Heart right ventricle (tissue), 16 donors: ENCODE measurements around the gene LARP7. TPM values are rescaled to one million over a fixed set of nuclear protein-coding genes. Genes with fewer than 3 reads are reported as not detected.

ENCODE experiments used
- ATAC-seq, 8 donors: fragments of 200-7000 bp; cut with Tn5 transposase; one replicate each; pipeline ENCODE4 v1.9.1; 2020; ENCODE audit warnings: mild to moderate bottlenecking in 8 of 8, moderate library complexity in 8 of 8, moderate number of reproducible peaks in 1 of 8
- DNase-seq, 2 donors: peaks; one replicate each; pipeline ENCODE4 v3.0.0-alpha.2; 2020
- H3K27ac ChIP-seq, 10 donors: fragments of 200-600 bp; sonication (generic) in 2 of 10; one replicate each; pipeline versions ENCODE4 v1.5.0 to v1.8.0; 2020 to 2022; ENCODE audit warnings: mild to moderate bottlenecking in 3 of 10
- H3K27me3 ChIP-seq, 7 donors: fragments of 200-600 bp; one replicate each; pipeline ENCODE4 v1.8.0; 2021 to 2022; ENCODE audit warnings: mild to moderate bottlenecking in 2 of 7
- H3K36me3 ChIP-seq, 9 donors: fragments of 200-600 bp; sonication (generic) in 1 of 9; one replicate each; pipeline versions ENCODE4 v1.5.0 to v1.8.0; 2020 to 2022; ENCODE audit warnings: mild to moderate bottlenecking in 2 of 9
- H3K4me1 ChIP-seq, 9 donors: fragments of 200-600 bp; sonication (generic) in 1 of 9; one replicate each; pipeline versions ENCODE4 v1.5.0 to v1.8.0; 2020 to 2022; ENCODE audit warnings: mild to moderate bottlenecking in 4 of 9
- H3K4me3 ChIP-seq, 10 donors: fragments of 200-600 bp; sonication (generic) in 2 of 10; one replicate each; pipeline versions ENCODE4 v1.5.0 to v1.8.0; 2020 to 2022; ENCODE audit warnings: mild to moderate bottlenecking in 7 of 10, moderate library complexity in 2 of 10
- H3K9me3 ChIP-seq, 11 donors: fragments of 200-600 bp in 10 of 11; sonication (generic) in 2 of 11; one replicate each; pipeline versions ENCODE4 v1.5.0 to v1.8.0; 2013 to 2022; ENCODE audit warnings: mild to moderate bottlenecking in 2 of 11, control low read depth in 1 of 11, moderate library complexity in 1 of 11
- WGBS, 2 donors: extraction: QIAGEN DNeasy Blood & Tissue Kit; methylation state at CpG; one replicate each; pipeline ENCODE4 v1.1.7; 2013; ENCODE audit warnings: inconsistent platforms in 1 of 2; 5-methylcytosine and 5-hydroxymethylcytosine counted together
- intact Hi-C, 10 donors: fragments of 100-400 bp; cut with DNase I; formaldehyde crosslinking; loops; one replicate each; pipeline versions ENCODE4 v1.11.1 to v1.14.2; 2022
- polyA plus RNA-seq, 2 donors: library from polyadenylated mRNA; stranded (reverse); fragments of 200-250 nt; gene quantifications; one replicate each; pipeline ENCODE4 v1.2.3, GENCODE V29; 2013
- total RNA-seq, 10 donors: library from RNA; stranded (reverse); fragmentation: NEBNext Ultra II Directional in 3 of 10; extraction: Animal tissue kit (Norgen Biotek cat#: 25700) in 3 of 10; gene quantifications; one replicate each; pipeline versions ENCODE4 v1.2.1 to v1.2.4, GENCODE V29; 2021 to 2023
- TF ChIP-seq, protein P1 (sequence below), 9 donors: fragments of 200-600 bp; sonication (generic) in 2 of 9; IDR thresholded peaks; one replicate each; pipeline versions ENCODE4 v1.5.0 to v1.8.0; 2021 to 2022; ENCODE audit warnings: antibody characterized with exemption in 9 of 9, mild to moderate bottlenecking in 5 of 9, moderate library complexity in 1 of 9
- donor health status: Arrhythmogenic right ventricular cardiomyopathy.
- donor health status: ischemic (EF 13 %, LVEDD 7.1; RV severe dilation, severe dysfunction).
- donor health status: healthy with polysubstance abuse.
- donor health status: DM: no; HTN: yes; CAD: no.
- donor health status: DM: no; HTN: no; CAD: no.
- donor health status: ischemic (EF 25% LVEDD 6.9; RV normal size, moderate dysfunction).
- donor health status: ischemic (EF 25% LVEDD 5.7; RV mildly dilated, moderate dysfunction).
- donor health status: healthy.
- donor health status: DM: yes; HTN: yes; CAD: no.
- donor health status: Ischemic cardiomyopathy.
- donor health status: ischemic (EF 35%, LVEDD 5.7; RV mildly dilated, moderate dysfunction).
- donor health status: nonischemic (EF 11% LVEDD 7.7; RV severe dilation, severe dysfunction).
- donor health status: DM: yes; HTN: yes; CAD: no.
- donor health status: PGD.
- donor health status: ischemic (EF 29% LVEDD 5.4; RV normal size, mild dysfunction).
- donor health status: nonischemic (EF 23%, LVEDD 6.1; RV moderate dilation, normal function).

The LARP7 gene
- total and polyA plus RNA-seq, 12 donors: 39.1 to 80.3 (median 49.9) TPM

- Histone ChIP-seq H3K4me3 (no peak overlapping the region), H3K4me1 (peaks cover 0 to 8% (median 0%) of the 10 kb centered on the region in 9 donors), H3K27ac (no peak overlapping the region), H3K27me3 (no peaks in the 10 kb centered on the region), H3K9me3 (no peaks in the 10 kb centered on the region), H3K36me3 (no peaks in the 10 kb centered on the region)
- DNase-seq: no peak
- 65 to 68% methylated on average over 2 of the region's 2 CpGs for WGBS, 2 donors
- no peak for ATAC-seq
- TF ChIP-seq, protein P1, sequence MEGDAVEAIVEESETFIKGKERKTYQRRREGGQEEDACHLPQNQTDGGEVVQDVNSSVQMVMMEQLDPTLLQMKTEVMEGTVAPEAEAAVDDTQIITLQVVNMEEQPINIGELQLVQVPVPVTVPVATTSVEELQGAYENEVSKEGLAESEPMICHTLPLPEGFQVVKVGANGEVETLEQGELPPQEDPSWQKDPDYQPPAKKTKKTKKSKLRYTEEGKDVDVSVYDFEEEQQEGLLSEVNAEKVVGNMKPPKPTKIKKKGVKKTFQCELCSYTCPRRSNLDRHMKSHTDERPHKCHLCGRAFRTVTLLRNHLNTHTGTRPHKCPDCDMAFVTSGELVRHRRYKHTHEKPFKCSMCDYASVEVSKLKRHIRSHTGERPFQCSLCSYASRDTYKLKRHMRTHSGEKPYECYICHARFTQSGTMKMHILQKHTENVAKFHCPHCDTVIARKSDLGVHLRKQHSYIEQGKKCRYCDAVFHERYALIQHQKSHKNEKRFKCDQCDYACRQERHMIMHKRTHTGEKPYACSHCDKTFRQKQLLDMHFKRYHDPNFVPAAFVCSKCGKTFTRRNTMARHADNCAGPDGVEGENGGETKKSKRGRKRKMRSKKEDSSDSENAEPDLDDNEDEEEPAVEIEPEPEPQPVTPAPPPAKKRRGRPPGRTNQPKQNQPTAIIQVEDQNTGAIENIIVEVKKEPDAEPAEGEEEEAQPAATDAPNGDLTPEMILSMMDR (IDR thresholded peaks at IDR 0.05): no peak
- intact Hi-C loops: no loop called here
Measured at GRCh38 chr4:112680996-112681395, 44.1 kb downstream of the LARP7 start.

GRCh38 chr4:112693507-112693906 is 56.6 kb downstream of the LARP7 start:
- H3K27me3 ChIP-seq: no peaks in the 10 kb centered on the region
- ATAC-seq: no peak
- WGBS, 2 donors: 92 to 94% methylated on average over 10 of the region's 10 CpGs
- H3K4me1 ChIP-seq: no peaks in the 10 kb centered on the region
- intact Hi-C loops: no loop called here
- TF ChIP-seq, protein P1 (IDR thresholded peaks at IDR 0.05): no peak
- H3K4me3 ChIP-seq: no peak overlapping the region
- no peak overlapping the region for H3K27ac ChIP-seq
- no peaks in the 10 kb centered on the region for H3K9me3 ChIP-seq
- no peak for DNase-seq
- no peaks in the 10 kb centered on the region for H3K36me3 ChIP-seq

GRCh38 chr4:112700679-112701078 is 63.7 kb downstream of the LARP7 start:
- Histone ChIP-seq H3K36me3 (no peaks in the 10 kb centered on the region), H3K4me1 (peaks cover 0 to 8% (median 0%) of the 10 kb centered on the region in 9 donors), H3K27me3 (peaks cover 0 to 26% (median 16%) of the 10 kb centered on the region in 7 donors), H3K4me3 (no peak overlapping the region), H3K27ac (no peak overlapping the region), H3K9me3 (no peaks in the 10 kb centered on the region)
- intact Hi-C loops: no loop called here
- DNase-seq: no peak
- 91 to 97% methylated on average over 3 of the region's 3 CpGs for WGBS, 2 donors
- TF ChIP-seq, protein P1 (IDR thresholded peaks at IDR 0.05): no peak
- no peak for ATAC-seq

DNA sequence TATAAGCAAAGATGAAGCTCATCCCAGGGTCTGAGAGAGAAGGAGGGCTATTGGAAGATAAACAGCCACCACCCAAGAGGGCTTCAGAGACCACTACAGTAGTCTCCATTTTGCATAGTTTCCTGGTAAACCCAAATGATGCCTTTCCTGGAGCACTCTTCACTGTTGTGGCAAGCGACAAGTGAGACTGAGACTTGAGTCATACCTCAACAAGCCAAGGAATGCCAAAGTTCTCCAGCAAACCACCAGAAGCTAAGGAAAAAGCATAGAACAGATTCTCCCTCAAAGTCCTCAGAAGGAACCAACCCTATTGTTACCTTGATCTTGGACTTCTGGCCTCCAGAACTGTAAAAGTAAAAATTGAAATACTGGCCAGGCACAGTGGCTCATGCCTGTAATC is 65.9 kb downstream of the LARP7 start:
- Histone ChIP-seq H3K9me3 (no peaks in the 10 kb centered on the region), H3K36me3 (no peaks in the 10 kb centered on the region), H3K4me1 (peaks cover 0 to 13% (median 4%) of the 10 kb centered on the region in 9 donors), H3K27me3 (peaks cover 0 to 45% (median 20%) of the 10 kb centered on the region in 7 donors), H3K27ac (no peak overlapping the region), H3K4me3 (no peak overlapping the region)
- no peak for ATAC-seq
- TF ChIP-seq, protein P1 (IDR thresholded peaks at IDR 0.05): no peak
- no peak for DNase-seq
- intact Hi-C loops: no loop called here
- WGBS, 2 donors: 92% methylated on average over 1 of the region's 1 CpG
